Activated CD8-positive, alpha-beta memory T cell treated with anti-CD3 and anti-CD28 coated beads for 1 hour (primary cell): ENCODE results near the gene RUNX2.

Source experiments
- DNase-seq, 2 donors: peaks; one replicate each; pipeline ENCODE4 v3.0.0-alpha.2; 2020; ENCODE audit warnings: low read depth in 1 of 2; ENCODE audit errors: extremely low read depth in 1 of 2

Gene RUNX2

DNA sequence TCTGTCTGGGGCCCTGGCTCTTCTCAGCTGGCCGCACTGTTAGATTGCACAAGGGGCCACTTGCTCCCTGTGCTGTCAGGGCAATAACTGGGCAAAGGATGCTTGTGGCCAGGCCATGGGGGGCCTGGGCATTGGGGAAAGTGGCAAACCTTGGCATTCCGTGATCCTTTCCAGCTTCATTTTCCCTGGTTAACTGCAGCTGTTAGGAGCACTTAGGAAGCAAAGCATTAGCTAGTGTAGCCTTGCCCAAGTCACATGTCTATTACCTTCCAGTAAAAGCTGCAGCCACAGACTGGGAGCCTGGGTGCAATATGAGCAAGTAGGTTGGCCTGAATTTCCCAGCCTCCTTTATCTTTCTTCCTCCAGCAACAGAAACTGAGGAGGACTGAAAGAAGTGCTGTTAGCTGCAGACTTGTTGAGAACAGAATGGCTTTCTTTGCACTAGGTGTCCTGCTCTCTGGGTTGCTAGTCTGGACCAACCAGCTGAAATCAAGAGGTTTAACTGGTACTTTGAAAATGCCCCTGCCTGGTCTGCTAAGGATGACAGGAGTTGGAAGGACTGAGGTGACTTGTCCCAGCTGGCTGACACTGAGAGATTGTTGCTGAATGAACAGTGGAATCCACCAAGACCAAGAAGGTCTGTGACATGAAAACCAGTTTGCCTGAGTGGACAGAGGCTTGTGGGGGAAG is 361.9 kb downstream of the RUNX2 start:
- no peak for DNase-seq

DNA sequence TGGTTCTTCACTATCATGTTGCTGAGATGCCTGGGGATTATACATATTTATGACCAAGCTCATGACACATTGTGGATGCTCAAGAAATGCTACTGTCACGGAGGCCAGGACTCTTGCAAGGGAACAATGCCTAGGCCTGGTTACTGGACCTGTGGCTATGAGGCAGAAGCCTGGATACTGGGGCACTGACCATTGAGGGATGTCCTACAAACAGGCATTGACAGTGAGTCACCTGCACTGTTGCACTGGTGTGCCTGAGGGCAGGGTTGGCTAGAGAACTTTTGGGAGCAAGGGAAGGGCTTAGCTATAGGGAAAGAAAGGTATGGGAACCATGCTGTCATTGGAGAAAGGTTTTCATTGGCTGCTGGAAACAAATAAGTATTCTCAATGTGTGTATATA is 362.7 kb downstream of the RUNX2 start:
- no peak for DNase-seq

DNA sequence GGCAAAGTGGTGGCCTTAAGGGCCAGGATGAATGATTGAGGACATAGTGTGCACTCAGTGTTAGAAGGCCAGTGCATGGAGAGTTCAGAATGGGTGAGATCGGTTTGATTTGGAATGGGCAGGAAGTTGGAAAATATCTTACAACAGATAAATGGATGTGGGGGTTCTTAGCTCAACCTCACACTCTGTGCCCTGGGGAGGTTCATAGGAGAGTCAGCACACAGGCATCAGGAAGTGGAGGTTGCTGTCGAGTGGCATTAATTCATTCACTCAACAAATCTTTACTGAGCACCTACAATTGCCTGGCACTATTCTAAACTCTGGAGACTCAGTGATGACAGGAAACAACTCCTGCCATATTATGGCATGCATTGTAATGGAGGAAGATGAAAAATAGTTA is 363.3 kb downstream of the RUNX2 start:
- DNase-seq: no peak

DNA sequence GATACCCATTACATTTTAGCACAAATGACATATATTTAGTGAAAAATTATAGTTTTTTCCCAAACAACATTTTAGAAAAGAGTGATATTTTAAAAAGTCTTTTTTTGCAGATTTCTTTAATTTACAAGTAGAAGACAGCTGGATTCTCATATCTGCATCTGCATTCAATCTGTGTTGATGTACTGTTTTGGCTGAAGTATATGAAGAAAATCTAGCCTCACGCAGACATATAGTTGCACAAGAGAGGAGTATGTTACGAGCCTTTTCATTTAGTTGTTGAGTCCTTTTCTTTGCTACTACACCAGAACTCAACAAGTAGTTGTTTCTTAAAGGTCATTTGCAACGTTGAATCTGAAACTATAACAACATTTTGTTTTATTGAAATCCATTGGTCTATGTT is 363.9 kb downstream of the RUNX2 start:
- DNase-seq: no peak

DNA sequence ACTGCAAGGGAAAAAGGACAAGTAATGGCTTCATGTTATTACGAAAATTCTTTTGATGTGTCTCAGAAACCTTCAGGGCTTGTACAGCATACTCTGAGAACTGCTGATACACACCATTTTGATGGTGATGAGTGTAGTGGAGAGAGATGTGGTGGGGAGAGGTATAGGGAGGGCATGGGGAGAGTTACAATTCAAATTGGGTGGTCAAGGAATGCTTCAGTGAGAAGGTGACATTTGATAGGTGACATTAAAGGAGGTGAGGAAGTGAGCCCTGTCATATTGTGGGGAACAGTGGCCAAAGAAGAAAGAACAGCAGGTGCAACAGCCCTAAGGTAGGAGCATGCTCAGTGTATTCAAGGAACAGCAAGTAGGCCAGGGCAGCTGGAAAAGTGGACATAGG is 368.6 kb downstream of the RUNX2 start:
- no peak for DNase-seq

DNA sequence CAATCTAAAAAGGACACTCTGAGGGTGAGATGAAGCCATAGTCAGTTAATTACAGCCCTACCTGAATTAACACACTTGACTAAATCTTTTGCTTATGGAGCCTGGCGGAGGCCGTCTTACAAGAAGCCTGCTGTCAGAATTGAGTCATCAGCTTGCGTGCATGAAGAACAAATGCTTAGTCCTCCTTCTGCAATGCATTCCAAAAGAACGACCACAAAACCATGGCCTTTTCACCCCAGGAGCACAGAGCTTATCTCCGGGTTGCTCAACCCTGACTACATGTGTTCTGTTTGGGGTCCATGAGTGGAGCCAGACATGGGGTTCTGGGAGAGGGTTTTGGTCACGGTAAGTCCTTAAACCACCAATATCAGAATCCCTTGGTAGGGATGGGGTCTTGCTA is 369.5 kb downstream of the RUNX2 start:
- DNase-seq: no peak

DNA sequence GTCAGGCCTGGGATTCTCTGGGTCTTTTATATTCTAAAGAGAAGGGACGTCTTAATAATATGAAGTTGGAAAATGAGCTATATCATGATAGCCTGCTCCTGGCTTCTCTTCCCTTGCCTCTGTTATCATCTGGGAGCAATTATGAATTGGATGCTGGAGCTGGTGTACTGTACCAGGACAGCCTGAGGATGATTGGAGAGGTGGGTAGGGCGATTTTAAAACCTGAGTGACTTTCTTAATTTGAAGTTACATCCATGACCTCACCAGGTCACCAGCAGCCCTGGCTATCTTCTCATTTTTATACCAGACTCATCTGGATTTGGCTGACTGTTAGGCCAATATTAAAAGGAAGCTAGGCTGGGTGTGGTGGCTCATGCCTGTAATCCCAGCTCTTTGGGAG is 369.9 kb downstream of the RUNX2 start:
- DNase-seq: no peak

DNA sequence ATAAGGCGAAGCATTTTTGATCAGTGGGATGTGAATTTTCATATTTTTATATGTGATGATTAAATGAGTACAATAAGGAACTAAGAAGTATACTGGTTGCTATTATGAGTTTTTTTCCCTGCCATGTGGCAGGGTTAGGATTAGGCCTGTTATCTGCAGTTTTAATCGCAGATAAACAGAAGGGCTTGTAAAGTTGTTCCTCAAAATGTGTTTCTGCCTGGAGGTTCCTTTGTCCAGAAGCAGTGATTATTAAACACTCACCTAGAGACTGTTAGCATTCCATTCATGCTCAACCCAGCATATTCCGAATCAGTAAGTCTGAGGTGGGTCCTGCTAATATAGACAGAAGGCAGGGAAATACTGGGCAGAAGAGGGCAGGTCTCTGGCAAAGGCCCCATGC is 371.5 kb downstream of the RUNX2 start:
- no peak for DNase-seq

DNA sequence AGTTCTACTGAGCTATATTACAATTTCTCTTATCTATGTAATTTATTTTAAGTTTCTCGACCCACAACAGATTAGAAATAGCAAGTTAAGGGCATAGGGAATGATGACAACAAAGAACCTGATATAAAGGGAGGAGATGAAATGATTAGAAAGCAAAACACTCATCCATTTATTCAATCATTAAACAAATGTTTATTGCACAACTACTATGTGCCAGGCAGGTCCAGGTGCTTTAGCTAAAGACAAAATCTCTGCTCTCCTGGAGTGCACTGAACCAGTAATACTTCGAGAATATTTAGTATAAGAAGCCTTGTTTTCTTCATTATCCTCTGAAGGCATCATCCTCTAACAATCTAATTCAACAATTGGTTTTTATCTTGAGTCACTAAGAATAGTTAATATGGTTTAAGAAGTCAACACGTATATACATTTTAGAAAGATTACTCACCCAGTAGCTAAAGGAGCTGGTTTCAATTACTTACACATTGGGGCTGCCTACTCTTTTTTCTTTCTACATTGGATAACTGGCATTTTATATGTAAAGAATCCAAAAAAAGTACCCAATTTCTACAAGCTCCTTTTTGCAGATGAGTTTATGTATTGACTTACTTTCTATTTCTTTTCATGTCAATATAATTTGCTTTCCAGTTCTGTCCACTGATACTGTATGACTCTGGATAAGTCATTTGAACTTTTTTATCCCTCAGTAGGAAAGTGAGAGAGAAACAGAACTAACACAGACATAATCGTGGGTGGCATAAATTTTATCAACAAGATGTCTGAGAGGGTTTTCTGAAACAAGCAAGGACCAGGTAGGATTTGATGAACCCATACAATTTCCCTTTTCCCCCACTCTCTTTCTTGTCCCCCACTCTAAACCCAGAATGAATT is 375.0 kb downstream of the RUNX2 start:
- no peak for DNase-seq

DNA sequence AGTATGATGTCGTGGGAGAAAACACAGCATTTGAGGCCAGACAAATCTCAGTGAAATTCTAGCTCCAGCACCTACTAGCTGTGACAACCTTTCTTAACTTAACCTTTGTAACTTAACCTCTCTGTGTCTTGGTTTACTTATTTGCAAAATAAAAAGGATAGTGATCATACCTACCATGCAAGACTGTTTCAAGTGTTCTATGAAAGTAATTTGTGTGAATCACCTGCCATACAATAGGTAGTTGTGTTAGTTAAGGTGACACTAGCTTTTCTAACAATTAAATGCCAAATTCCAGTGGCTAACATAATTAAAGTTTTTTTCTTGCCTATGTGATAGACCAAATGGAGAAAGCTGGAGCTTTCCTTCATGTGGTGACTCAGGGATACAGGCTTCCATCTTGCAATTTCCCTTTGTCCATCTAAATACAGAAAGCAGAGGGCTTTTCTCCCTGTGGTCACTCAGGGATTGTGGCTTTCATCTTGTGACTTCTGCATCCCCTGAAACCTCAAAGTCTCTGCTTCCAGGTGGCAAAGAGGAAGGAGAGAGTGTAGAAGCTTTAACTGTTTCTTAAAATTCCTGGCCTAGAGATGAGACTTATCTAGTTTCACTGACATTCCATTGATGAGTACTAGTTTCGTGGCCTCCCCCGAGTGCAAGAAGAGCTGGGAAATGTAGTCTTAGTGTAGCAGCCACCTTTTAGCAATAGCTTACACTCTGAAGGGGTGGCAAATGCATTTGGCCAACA is 376.1 kb downstream of the RUNX2 start:
- DNase-seq: no peak

DNA sequence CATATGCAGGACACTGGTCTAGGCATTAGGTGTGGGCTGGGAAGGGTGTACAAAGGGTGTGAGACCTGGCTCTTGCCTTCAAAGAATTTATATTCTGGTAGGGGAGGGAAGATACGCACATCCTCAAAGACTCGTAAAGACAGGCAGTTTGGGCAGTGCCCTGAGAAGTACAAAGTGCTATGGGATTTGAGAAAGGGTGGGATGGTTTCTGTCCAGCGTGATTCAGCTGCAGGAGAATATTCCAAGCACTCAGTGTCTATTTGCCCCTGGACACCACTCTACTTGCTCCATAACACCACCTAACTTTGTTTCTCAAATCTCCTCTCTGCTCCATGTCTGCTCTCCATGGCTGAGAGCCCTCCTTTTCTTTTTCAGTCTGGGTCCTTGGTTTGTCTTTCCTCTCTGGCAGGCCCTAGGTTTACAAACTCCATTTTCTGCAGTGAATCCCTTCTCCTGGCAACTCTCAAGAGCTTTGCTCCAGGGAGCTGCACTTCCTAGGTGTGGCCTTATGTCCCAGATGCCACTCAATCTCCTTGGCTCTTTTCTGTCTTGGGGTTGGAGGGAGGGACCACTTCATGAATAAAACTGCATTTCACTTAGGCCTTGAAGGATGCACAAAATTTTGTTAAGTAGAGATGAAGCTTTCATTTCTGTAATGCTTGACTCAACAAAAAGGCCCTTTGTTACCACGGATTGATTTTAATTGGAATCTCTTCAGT is 377.2 kb downstream of the RUNX2 start:
- DNase-seq: no peak

DNA sequence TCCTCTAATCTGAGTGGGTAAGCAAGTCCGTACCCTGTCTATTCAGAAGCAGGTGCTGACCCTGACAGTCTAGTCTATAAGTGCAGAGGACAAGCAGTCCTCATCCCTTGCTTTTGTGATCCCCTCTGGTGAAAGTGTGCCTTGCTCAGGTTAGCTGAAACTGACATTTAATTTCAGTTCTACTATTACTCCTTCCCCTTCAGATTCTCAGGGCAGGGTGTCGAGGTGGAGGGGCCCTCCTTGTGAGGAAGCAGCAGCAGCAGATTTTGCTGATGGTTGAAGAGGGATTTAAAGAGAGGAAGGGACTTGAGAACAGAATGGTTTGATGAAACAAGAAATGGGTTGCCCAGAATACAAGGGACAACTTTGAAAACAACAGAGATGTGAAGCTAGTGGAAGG is 378.2 kb downstream of the RUNX2 start:
- DNase-seq: no peak

DNA sequence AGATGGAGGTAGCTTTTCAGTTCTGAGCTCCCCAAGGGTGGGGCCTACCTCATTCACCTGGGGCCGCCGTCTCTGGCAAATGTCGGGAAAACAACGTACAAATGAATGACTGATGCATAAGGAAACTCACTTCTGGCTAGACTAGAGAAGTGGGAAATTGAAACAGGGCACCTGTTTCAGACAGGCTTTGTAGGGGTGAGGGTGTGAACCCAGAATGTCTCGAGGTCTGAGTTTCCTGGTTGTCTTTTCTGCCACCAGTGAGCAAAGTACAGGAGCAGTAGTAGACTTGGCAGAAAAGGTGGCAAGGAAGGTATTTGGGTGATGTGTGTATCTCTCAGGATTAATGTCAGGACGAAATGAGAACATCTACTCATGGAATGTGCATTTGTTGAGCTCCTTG is 379.0 kb downstream of the RUNX2 start:
- DNase-seq: no peak

DNA sequence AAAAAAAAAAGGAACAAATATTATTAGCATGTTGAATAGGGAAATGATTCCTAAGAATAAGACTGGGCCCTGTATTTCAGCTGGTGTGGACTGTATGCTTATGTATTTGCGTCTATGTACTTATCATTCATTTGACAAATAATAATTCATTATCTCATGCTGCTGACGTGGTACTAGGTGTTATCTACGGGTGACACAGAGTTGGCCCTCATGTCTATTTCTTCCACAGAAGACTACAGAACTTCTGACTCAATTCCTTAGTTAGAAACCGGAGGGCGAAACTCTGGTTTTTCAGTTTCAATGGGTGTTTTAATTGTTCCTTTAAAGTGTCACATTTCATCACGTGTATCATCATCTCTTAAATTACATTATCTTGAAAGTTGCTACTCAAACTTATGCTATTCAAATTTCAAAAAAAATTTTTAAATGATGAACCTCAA is 381.7 kb downstream of the RUNX2 start:
- DNase-seq: no peak

DNA sequence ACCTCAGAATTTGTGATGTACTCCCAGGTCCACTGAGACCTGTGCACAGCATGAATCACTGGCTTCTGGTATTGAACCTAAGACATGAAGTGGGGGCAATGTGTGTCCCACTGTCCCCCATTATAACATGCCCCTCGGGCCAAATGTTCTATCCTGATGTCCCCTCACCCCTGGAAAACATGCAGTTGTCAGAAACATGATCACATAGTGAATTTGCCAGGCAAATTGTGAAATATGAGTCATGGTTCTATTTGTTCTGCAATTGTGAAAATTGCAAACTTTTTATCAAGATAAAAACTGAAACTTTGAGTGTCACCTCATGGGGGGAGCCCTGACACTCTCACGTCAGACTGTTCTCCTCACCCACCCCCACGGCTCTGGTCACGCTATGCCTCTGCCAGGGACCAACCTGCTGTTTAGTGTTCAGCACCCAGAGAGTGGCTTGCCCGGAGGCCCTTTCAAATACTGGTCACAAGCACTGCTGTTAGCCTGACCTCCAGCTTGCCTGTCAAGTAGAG is 382.2 kb downstream of the RUNX2 start:
- no peak for DNase-seq

DNA sequence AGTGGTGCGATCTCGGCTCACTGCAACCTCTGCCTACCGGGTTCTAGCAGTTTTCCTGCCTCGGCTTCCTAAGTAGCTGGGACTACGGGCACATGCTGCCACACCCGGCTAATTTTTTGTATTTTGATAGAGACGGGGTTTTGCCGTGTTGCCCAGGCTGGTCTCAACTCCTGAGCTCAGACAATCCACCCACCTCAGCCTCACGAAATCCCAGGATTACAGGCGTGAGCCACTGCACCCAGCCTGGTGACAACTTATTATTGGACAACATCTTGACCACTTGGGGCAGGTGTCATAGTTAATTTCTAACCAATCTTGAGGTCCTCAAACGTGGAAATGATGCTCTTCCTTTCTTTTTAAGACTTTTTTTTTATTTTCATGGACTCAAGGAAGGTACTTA is 383.9 kb downstream of the RUNX2 start:
- DNase-seq: no peak

DNA sequence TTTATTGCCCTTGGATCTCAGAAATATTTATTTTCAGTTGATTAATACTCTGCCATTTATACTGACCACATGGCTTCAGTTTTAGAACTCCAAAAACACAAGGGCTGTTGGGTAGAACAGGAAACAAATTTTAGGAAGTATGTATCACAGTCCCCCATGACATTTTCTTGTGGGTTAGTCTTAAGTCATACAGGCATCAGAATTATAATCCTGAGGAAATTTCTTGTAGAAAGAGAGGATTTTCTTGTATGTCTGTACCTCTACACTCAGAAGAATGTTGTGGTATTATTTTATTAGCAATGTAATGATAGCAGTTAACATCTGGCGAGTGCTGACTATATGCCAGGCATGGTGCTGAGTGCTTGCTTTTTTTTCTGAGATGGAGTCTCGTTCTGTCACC is 384.7 kb downstream of the RUNX2 start:
- DNase-seq: no peak
